Thoracic aorta (tissue), 2 donors: ENCODE results near the gene SCGB3A2. TPM values are rescaled to one million over a fixed set of nuclear protein-coding genes. Genes with fewer than 3 reads are reported as not detected.

Source experiments
- ATAC-seq: fragments of 150-250 bp; one replicate; pipeline ENCODE4 v1.8.0; 2017; ENCODE audit warnings: low read depth; ENCODE audit not compliant: insufficient number of reproducible peaks, low FRiP score
- DNase-seq: peaks from one replicate; pipeline ENCODE4 v3.0.0-alpha.2; 2020; ENCODE audit warnings: low spot score
- H3K27ac ChIP-seq, 2 donors: fragments of 200-600 bp; sonication (generic); 1 replicate in 1 of 2; 2 replicates in 1 of 2; pipeline ENCODE4 v1.5.1; 2016; ENCODE audit warnings: mild to moderate bottlenecking in 2 of 2, moderate library complexity in 2 of 2
- H3K27me3 ChIP-seq: fragments of 200-600 bp; sonication (generic); replicated peaks from 2 replicates; pipeline ENCODE4 v1.6.0; 2016; ENCODE audit warnings: mild to moderate bottlenecking; ENCODE audit not compliant: insufficient read depth
- H3K36me3 ChIP-seq: fragments of 200-600 bp; sonication (generic); one replicate; pipeline ENCODE4 v1.5.1; 2016
- H3K4me1 ChIP-seq, 2 donors: fragments of 200-600 bp; sonication (generic); 1 replicate in 1 of 2; 2 replicates in 1 of 2; pipeline versions ENCODE4 v1.5.1 to v1.6.0; 2016; ENCODE audit warnings: low read depth in 2 of 2, mild to moderate bottlenecking in 1 of 2; ENCODE audit not compliant: control insufficient read depth in 1 of 2
- H3K4me3 ChIP-seq: fragments of 200-600 bp; sonication (generic); 2 replicates; pipeline ENCODE4 v1.5.1; 2016; ENCODE audit warnings: mild to moderate bottlenecking
- H3K9me3 ChIP-seq: fragments of 200-600 bp; sonication (generic); 2 replicates; pipeline ENCODE4 v1.5.1; 2016
- CTCF ChIP-seq: fragments of 200-600 bp; sonication (generic); IDR thresholded peaks from one replicate; pipeline ENCODE4 v1.5.1; 2019; ENCODE audit warnings: antibody characterized with exemption
- total RNA-seq, 2 donors: library from RNA; depleted of rRNA; stranded (reverse); fragments of >200 nt; gene quantifications; one replicate each; pipeline versions ENCODE4 v1.1.0 to v1.2.3, GENCODE V29; 2016

SCGB3A2 gene
- total RNA-seq, 2 donors from 2014 or later = not detected

GRCh38 chr5:147836439-147836838 lies 42.1 kb upstream of the SCGB3A2 start:
- no peaks in the 10 kb centered on the region for H3K27me3 ChIP-seq
- no peaks in the 10 kb centered on the region for H3K36me3 ChIP-seq
- no peaks in the 10 kb centered on the region for H3K4me1 ChIP-seq
- ATAC-seq (no peak), DNase-seq (no peak)
- no peak for TF ChIP-seq CTCF
- H3K27ac ChIP-seq = no peak overlapping the region
- no peak overlapping the region for H3K4me3 ChIP-seq
- no peaks in the 10 kb centered on the region for H3K9me3 ChIP-seq

GRCh38 chr5:147842869-147843268 lies 35.6 kb upstream of the SCGB3A2 start:
- ATAC-seq (no peak), DNase-seq (no peak)
- Histone ChIP-seq H3K27me3 (no peaks in the 10 kb centered on the region), H3K36me3 (no peaks in the 10 kb centered on the region), H3K4me1 (no peaks in the 10 kb centered on the region), H3K27ac (no peak overlapping the region), H3K9me3 (no peaks in the 10 kb centered on the region), H3K4me3 (no peak overlapping the region)
- TF ChIP-seq CTCF = no peak

- TF ChIP-seq CTCF = no peak
- no peak for DNase-seq
- Histone ChIP-seq H3K27me3 (no peaks in the 10 kb centered on the region), H3K27ac (no peak overlapping the region), H3K9me3 (no peaks in the 10 kb centered on the region), H3K36me3 (no peaks in the 10 kb centered on the region), H3K4me1 (no peaks in the 10 kb centered on the region), H3K4me3 (no peak overlapping the region)
- no peak for ATAC-seq
These were observed 33.7 kb upstream of the SCGB3A2 start for GRCh38 chr5:147844846-147845245.

- TF ChIP-seq CTCF = no peak
- H3K27me3 ChIP-seq = no peaks in the 10 kb centered on the region
- no peak overlapping the region for H3K4me3 ChIP-seq
- H3K4me1 ChIP-seq = no peaks in the 10 kb centered on the region
- no peak for ATAC-seq
- H3K9me3 ChIP-seq = no peaks in the 10 kb centered on the region
- no peak for DNase-seq
- no peaks in the 10 kb centered on the region for H3K36me3 ChIP-seq
- no peak overlapping the region for H3K27ac ChIP-seq
These were observed 32.9 kb upstream of the SCGB3A2 start for GRCh38 chr5:147845618-147846017.

GRCh38 chr5:147849226-147849625 lies 29.3 kb upstream of the SCGB3A2 start:
- H3K27me3 ChIP-seq = no peaks in the 10 kb centered on the region
- no peak for TF ChIP-seq CTCF
- ATAC-seq (no peak), DNase-seq (no peak)
- H3K27ac ChIP-seq = no peak overlapping the region
- no peaks in the 10 kb centered on the region for H3K9me3 ChIP-seq
- H3K4me3 ChIP-seq = no peak overlapping the region
- no peaks in the 10 kb centered on the region for H3K36me3 ChIP-seq
- H3K4me1 ChIP-seq = no peaks in the 10 kb centered on the region
